ENCODE results near the gene PRDM15.

The PRDM15 gene

GRCh38 chr21:41883582-41883981, 4.4 kb upstream of the PRDM15 start:
- no peak for DNase-seq

GRCh38 chr21:41881051-41881450, 1.9 kb upstream of the PRDM15 start:
- no peak for DNase-seq

GRCh38 chr21:41880153-41880552, 1.0 kb upstream of the PRDM15 start:
- DNase-seq, result peak in 1 of 2 experiments; percentile 36

GRCh38 chr21:41878831-41879189, 334 bp downstream of the PRDM15 start:
- DNase-seq, result peak; percentile 78 to 85

- DNase-seq, result peak; percentile 57 to 61
Observed at GRCh38 chr21:41877901-41878830, 978 bp downstream of the PRDM15 start.

GRCh38 chr21:41876928-41877652, 2.1 kb downstream of the PRDM15 start:
- DNase-seq, result no peak

GRCh38 chr21:41876396-41876795, 2.7 kb downstream of the PRDM15 start:
- no peak for DNase-seq

GRCh38 chr21:41875086-41875485, 4.1 kb downstream of the PRDM15 start:
- DNase-seq, result no peak

- DNase-seq, result no peak
Observed at GRCh38 chr21:41874611-41875010, 4.5 kb downstream of the PRDM15 start.

- DNase-seq, result no peak
Observed at GRCh38 chr21:41873426-41873825, 5.7 kb downstream of the PRDM15 start.

GRCh38 chr21:41873005-41873404, 6.1 kb downstream of the PRDM15 start:
- no peak for DNase-seq

- DNase-seq, result no peak
Observed at GRCh38 chr21:41871293-41872030, 7.7 kb downstream of the PRDM15 start.

- no peak for DNase-seq
Observed at GRCh38 chr21:41869771-41870170, 9.4 kb downstream of the PRDM15 start.

GRCh38 chr21:41868062-41868710, 11.0 kb downstream of the PRDM15 start:
- DNase-seq, result no peak

GRCh38 chr21:41867313-41867712, 11.8 kb downstream of the PRDM15 start:
- no peak for DNase-seq

GRCh38 chr21:41866274-41866809, 12.8 kb downstream of the PRDM15 start:
- no peak for DNase-seq

- no peak for DNase-seq
Observed at GRCh38 chr21:41865002-41865777, 14.0 kb downstream of the PRDM15 start.

GRCh38 chr21:41864311-41865001, 14.7 kb downstream of the PRDM15 start:
- no peak for DNase-seq

GRCh38 chr21:41863439-41863740, 15.8 kb downstream of the PRDM15 start:
- DNase-seq, result no peak

GRCh38 chr21:41861987-41862386, 17.2 kb downstream of the PRDM15 start:
- DNase-seq, result no peak

- DNase-seq, result no peak
Observed at GRCh38 chr21:41861255-41861654, 17.9 kb downstream of the PRDM15 start.
